Activated naive CD4-positive, alpha-beta T cell treated with anti-CD3 and anti-CD28 coated beads, Interleukin-2, amount 50 U/mL, for 24 hours (primary cell): Measurements from ENCODE around the gene PDE9A.
"Not testable (repeated sequence)": the region's sequence is repeated elsewhere in the genome, so short reads cannot be mapped to it uniquely, and the experiment has no call there.

Experiments used
- H3K27ac Mint-ChIP-seq: one replicate; pipeline ENCODE4 v1.8.0; 2021; ENCODE audit warnings: mild to moderate bottlenecking, mixed read lengths
- H3K27me3 Mint-ChIP-seq: one replicate; pipeline ENCODE4 v1.8.0; 2021; ENCODE audit warnings: mixed read lengths
- H3K36me3 Mint-ChIP-seq: one replicate; pipeline ENCODE4 v1.8.0; 2021; ENCODE audit warnings: mixed read lengths
- H3K4me1 Mint-ChIP-seq: one replicate; pipeline ENCODE4 v1.8.0; 2021; ENCODE audit warnings: mixed read lengths
- H3K4me3 Mint-ChIP-seq: one replicate; pipeline ENCODE4 v1.8.0; 2021; ENCODE audit warnings: mild to moderate bottlenecking, mixed read lengths
- H3K9me3 Mint-ChIP-seq: one replicate; pipeline ENCODE4 v1.8.0; 2021; ENCODE audit warnings: mixed read lengths

PDE9A gene

DNA sequence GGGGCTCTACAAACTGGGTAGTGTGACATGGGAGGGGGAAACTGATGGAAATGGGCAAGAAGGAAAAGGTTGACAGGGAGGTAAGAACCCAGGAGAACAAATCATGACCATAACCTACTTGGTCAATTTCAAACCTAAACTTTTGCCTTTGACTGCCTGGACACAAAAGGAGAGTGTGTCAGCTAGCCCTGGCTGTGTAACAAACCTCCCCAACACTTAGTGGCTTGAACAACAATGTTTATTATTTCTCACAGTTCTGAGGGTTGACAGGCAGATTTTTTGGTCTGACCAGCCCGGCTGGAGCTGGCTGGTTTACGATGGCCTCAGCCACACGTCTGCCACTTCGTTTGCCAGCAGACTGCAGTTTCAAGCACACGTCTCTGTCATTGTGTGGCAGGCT lies 133.5 kb downstream of the PDE9A start:
- Mint-ChIP-seq H3K27ac (no peak overlapping the region), H3K4me1 (peaks cover 35% of the 10 kb centered on the region), H3K9me3 (no peaks in the 10 kb centered on the region), H3K4me3 (no peak overlapping the region), H3K36me3 (no peaks in the 10 kb centered on the region), H3K27me3 (no peaks in the 10 kb centered on the region)

DNA sequence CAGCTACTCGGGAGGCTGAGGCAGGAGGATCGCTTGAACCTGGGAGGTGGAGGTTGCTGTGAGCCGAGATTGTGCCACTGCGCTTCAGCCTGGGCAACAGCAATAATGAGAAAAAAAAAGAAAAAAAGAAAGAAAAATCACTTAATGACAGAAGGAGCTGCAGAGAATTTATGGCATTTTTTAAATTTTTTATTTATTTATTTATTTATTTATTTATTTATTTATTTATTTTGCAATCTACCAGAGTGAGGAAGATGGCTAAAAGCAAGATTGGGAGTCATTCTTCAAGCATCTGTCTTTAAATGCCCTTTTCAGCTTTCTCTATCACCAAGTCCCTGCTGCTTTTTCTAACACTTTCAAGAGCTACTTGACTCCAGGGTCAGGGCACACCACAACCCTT lies 134.2 kb downstream of the PDE9A start:
- Mint-ChIP-seq H3K36me3 (no peaks in the 10 kb centered on the region), H3K9me3 (no peaks in the 10 kb centered on the region), H3K27ac (no peak overlapping the region), H3K4me1 (peaks cover 27% of the 10 kb centered on the region), H3K27me3 (no peaks in the 10 kb centered on the region), H3K4me3 (no peak overlapping the region)

- H3K36me3 Mint-ChIP-seq: no peaks in the 10 kb centered on the region
- H3K9me3 Mint-ChIP-seq: no peaks in the 10 kb centered on the region
- H3K4me3 Mint-ChIP-seq: no peak overlapping the region
- H3K4me1 Mint-ChIP-seq: peaks cover 2% of the 10 kb centered on the region
- H3K27ac Mint-ChIP-seq: no peak overlapping the region
- H3K27me3 Mint-ChIP-seq: no peaks in the 10 kb centered on the region
These were observed 137.2 kb downstream of the PDE9A start for GRCh38 chr21:42790520-42791065.

DNA sequence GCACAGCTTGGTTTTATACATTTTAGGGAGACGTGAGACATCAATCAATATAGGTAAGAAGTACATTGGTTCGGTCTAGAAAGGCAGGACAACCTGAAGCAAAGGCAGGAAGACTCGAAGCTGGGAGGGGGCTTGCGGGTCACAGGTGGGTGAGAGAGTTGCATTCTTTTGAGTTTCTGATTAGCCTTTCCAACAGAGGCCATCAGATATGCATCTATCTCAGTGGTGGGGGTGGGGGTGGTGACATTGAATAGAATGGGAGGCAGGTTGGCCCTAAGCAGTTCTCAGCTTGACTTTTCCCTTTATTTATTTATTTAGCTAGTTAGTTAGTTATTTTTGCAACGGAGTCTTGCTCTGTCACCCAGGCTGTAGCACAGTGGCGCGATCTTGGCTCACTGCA lies 140.4 kb downstream of the PDE9A start:
- H3K4me1 Mint-ChIP-seq: no peaks in the 10 kb centered on the region
- H3K27ac Mint-ChIP-seq: no peak overlapping the region
- H3K27me3 Mint-ChIP-seq: no peaks in the 10 kb centered on the region
- no peak overlapping the region for H3K4me3 Mint-ChIP-seq
- no peaks in the 10 kb centered on the region for H3K9me3 Mint-ChIP-seq
- no peaks in the 10 kb centered on the region for H3K36me3 Mint-ChIP-seq

- H3K9me3 Mint-ChIP-seq: no peaks in the 10 kb centered on the region
- H3K4me1 Mint-ChIP-seq: peaks cover 3% of the 10 kb centered on the region
- no peak overlapping the region for H3K4me3 Mint-ChIP-seq
- no peaks in the 10 kb centered on the region for H3K27me3 Mint-ChIP-seq
- no peak overlapping the region for H3K27ac Mint-ChIP-seq
- no peaks in the 10 kb centered on the region for H3K36me3 Mint-ChIP-seq
These were observed 141.1 kb downstream of the PDE9A start for GRCh38 chr21:42794551-42794950.

DNA sequence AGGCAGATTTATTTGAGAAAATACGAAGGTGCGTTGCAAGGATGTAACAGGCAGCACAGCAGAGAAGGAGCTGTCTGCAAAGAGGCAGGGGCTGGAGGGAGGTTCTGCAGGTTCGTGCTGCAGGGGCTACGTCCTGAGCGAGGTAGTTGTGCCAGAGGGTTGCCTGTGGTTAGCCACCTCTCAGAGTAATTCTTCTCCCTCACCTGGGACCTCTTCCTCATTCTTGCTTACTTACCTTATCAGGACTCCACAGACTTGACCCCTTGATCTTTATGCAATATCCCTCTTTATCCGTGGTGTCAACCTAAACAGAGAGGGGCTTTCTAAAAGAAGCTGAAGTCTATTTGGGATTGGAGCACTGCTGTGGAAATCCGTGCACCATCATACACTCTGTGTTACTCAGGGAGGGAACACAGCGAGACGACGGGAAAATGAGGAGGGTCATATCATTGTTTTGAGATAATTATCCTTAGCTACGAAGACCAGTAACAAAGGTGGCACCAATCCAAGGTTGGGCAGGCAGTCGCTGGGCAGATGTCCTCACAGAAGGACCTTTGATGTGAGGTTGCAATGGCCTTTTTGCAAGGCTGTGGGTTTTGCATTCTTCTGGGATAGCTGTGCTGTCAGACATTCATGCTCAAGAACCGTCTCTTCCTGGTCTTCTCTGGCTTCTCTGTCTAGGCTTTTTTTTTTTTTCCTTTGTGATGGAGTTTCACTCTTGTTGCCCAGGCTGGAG lies 143.1 kb downstream of the PDE9A start:
- H3K4me3 Mint-ChIP-seq: no peak overlapping the region
- no peaks in the 10 kb centered on the region for H3K9me3 Mint-ChIP-seq
- H3K27me3 Mint-ChIP-seq: no peaks in the 10 kb centered on the region
- no peak overlapping the region for H3K27ac Mint-ChIP-seq
- H3K4me1 Mint-ChIP-seq: peaks cover 5% of the 10 kb centered on the region
- H3K36me3 Mint-ChIP-seq: no peaks in the 10 kb centered on the region

- H3K4me1 Mint-ChIP-seq: peaks cover 5% of the 10 kb centered on the region
- H3K36me3 Mint-ChIP-seq: no peaks in the 10 kb centered on the region
- no peaks in the 10 kb centered on the region for H3K9me3 Mint-ChIP-seq
- no peak overlapping the region for H3K27ac Mint-ChIP-seq
- H3K27me3 Mint-ChIP-seq: no peaks in the 10 kb centered on the region
- no peak overlapping the region for H3K4me3 Mint-ChIP-seq
These were observed 144.1 kb downstream of the PDE9A start for GRCh38 chr21:42797522-42797921.

DNA sequence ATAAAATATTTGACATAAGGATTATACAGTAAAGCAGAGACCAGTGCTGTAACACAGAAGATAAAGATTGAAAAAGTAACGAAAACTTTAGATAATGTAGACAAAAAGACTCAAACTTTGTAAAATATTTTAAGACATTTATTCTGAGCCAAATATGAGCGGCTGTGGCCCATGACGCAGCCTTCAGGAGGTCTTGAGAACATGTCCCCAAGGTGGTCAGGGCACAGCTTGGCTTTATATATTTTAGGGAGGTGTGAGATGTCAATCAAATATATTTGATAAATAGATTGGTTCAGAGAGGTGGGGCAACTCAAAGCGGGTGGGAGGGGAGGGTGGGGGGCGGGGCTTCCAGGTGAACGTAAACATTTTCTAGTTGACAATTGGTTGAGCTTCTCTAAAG lies 144.7 kb downstream of the PDE9A start:
- Mint-ChIP-seq H3K27me3 (no peaks in the 10 kb centered on the region), H3K9me3 (no peaks in the 10 kb centered on the region), H3K27ac (no peak overlapping the region), H3K4me1 (peaks cover 5% of the 10 kb centered on the region), H3K36me3 (no peaks in the 10 kb centered on the region), H3K4me3 (no peak overlapping the region)

DNA sequence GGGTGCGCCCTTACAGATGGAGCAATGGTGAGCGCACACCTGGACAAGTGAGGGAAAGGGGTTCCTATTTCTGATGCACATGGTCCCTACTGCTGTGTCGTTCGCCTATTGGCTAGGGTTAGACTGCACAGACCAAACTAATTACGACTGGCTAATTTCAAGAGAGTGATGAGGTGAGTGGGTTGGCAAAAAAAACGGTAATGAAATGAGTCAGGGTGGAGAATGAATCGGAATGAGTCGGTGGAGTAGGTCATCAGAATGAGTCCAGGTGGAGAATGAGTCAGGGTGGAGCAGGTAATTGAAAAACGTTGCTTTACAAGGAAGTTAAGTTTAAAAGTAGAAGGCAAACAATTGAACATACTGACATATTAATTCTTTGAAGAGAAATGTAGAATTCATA lies 146.1 kb downstream of the PDE9A start:
- Mint-ChIP-seq H3K27me3 (no peaks in the 10 kb centered on the region), H3K36me3 (no peaks in the 10 kb centered on the region), H3K4me1 (peaks cover 5% of the 10 kb centered on the region), H3K27ac (no peak overlapping the region), H3K9me3 (no peaks in the 10 kb centered on the region), H3K4me3 (no peak overlapping the region)

- H3K27ac Mint-ChIP-seq: no peak overlapping the region
These were observed 146.5 kb downstream of the PDE9A start for GRCh38 chr21:42799948-42800347.

GRCh38 chr21:42801616-42802015 lies 148.2 kb downstream of the PDE9A start:
- not testable (repeated sequence) for H3K27ac Mint-ChIP-seq, H3K27me3 Mint-ChIP-seq, H3K4me1 Mint-ChIP-seq, H3K36me3 Mint-ChIP-seq, H3K4me3 Mint-ChIP-seq, H3K9me3 Mint-ChIP-seq

More at GRCh38 chr21:42799948-42800347, 146.5 kb downstream of the PDE9A start:
- H3K4me3 Mint-ChIP-seq: no peak overlapping the region
- H3K4me1 Mint-ChIP-seq: peaks cover 5% of the 10 kb centered on the region
- no peaks in the 10 kb centered on the region for H3K9me3 Mint-ChIP-seq
- H3K36me3 Mint-ChIP-seq: no peaks in the 10 kb centered on the region
- no peaks in the 10 kb centered on the region for H3K27me3 Mint-ChIP-seq

DNA sequence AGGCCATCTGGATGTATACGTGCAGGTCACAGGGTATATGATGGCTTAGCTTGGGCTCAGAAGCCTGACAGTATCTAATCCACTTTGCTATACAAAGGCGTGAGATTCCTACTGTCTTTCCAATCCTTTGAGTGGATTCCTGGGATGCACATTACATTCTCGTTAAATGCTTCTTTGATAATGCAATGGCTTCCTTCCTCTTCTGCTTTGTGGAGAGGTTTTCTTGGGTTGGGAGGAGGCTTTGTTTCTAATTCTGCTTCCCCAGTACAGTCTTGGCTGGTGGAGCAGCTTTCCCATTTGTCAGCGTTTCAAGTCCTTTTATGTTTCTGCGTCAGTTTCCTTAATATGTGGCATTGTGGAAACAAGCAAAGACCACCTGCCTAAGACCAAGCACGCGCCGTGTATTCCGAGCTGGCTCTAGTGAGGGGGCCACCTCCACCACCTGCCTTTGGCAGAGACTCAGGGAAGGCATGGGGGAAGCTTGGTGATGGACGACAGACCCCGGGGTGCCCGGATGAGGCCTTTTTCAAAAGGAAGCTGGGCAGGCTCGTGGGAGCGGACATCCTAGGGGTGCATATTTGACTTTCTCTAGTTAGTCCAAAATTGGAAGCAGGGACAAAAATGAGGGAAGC lies 153.2 kb downstream of the PDE9A start:
- H3K9me3 Mint-ChIP-seq: no peaks in the 10 kb centered on the region
- no peaks in the 10 kb centered on the region for H3K27me3 Mint-ChIP-seq
- H3K4me1 Mint-ChIP-seq: no peaks in the 10 kb centered on the region
- H3K27ac Mint-ChIP-seq: no peak overlapping the region
- no peak overlapping the region for H3K4me3 Mint-ChIP-seq
- H3K36me3 Mint-ChIP-seq: no peaks in the 10 kb centered on the region

- not testable (repeated sequence) for H3K4me3 Mint-ChIP-seq, H3K9me3 Mint-ChIP-seq, H3K27ac Mint-ChIP-seq, H3K27me3 Mint-ChIP-seq, H3K36me3 Mint-ChIP-seq, H3K4me1 Mint-ChIP-seq
These were observed 154.0 kb downstream of the PDE9A start for GRCh38 chr21:42807293-42807895.

DNA sequence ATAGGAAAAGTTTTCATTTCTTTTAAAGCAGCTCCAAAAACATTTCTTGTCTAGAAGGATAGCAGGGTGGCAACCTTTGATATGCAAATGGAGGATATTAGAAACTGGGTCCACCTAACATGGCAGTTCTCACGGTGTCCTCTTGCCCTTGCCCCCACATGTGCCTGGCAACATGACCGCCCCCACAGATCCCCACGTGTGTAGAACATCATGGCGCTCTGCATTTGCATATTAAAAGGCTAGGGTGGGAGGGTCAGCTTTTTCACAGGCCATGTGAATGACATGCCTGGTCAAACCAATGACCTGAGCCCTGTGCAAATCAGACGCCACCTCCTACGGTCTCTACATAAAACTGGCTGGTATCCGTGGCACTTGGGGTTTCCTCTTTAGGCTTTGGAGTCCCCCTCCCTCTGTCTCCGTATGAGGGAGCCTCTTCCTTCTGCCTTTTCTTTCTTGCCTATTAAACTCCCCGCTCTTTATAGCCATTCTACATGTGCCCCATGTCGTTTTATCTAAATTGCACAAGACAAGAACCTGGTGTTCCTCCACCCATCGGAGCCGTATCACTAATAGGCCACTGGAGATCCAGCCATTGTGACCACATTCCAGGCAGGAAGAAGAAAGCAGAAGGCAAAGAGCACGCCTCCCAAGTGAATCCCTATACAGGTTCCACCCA lies 154.7 kb downstream of the PDE9A start:
- no peaks in the 10 kb centered on the region for H3K36me3 Mint-ChIP-seq
- no peaks in the 10 kb centered on the region for H3K9me3 Mint-ChIP-seq
- H3K27ac Mint-ChIP-seq: no peak overlapping the region
- no peak overlapping the region for H3K4me3 Mint-ChIP-seq
- no peaks in the 10 kb centered on the region for H3K27me3 Mint-ChIP-seq
- no peaks in the 10 kb centered on the region for H3K4me1 Mint-ChIP-seq

- no peaks in the 10 kb centered on the region for H3K27me3 Mint-ChIP-seq
- no peaks in the 10 kb centered on the region for H3K36me3 Mint-ChIP-seq
- no peak overlapping the region for H3K27ac Mint-ChIP-seq
- no peaks in the 10 kb centered on the region for H3K9me3 Mint-ChIP-seq
- no peaks in the 10 kb centered on the region for H3K4me1 Mint-ChIP-seq
- H3K4me3 Mint-ChIP-seq: no peak overlapping the region
These were observed 155.8 kb downstream of the PDE9A start for GRCh38 chr21:42809171-42809570.
